ENCODE data around the gene MGAT5.

MGAT5 gene

GRCh38 chr2:134366359-134366758 is 112.5 kb downstream of the MGAT5 start:
- H3K4me3 ChIP-seq (ENCODE audit: low read depth, low read length), result no peak overlapping the region
- DNase-seq (ENCODE audit: low read depth), result no peak
- TF ChIP-seq, protein P1, sequence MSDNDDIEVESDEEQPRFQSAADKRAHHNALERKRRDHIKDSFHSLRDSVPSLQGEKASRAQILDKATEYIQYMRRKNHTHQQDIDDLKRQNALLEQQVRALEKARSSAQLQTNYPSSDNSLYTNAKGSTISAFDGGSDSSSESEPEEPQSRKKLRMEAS (IDR thresholded peaks at IDR 0.05; ENCODE audit: low read depth, low read length), result no peak
- TF ChIP-seq POLR2A (IDR thresholded peaks at IDR 0.05; ENCODE audit: extremely low read depth, insufficient read length) (no peak), MYC (IDR thresholded peaks at IDR 0.05; ENCODE audit: low read depth, low read length) (no peak)
- TF ChIP-seq, protein P2, sequence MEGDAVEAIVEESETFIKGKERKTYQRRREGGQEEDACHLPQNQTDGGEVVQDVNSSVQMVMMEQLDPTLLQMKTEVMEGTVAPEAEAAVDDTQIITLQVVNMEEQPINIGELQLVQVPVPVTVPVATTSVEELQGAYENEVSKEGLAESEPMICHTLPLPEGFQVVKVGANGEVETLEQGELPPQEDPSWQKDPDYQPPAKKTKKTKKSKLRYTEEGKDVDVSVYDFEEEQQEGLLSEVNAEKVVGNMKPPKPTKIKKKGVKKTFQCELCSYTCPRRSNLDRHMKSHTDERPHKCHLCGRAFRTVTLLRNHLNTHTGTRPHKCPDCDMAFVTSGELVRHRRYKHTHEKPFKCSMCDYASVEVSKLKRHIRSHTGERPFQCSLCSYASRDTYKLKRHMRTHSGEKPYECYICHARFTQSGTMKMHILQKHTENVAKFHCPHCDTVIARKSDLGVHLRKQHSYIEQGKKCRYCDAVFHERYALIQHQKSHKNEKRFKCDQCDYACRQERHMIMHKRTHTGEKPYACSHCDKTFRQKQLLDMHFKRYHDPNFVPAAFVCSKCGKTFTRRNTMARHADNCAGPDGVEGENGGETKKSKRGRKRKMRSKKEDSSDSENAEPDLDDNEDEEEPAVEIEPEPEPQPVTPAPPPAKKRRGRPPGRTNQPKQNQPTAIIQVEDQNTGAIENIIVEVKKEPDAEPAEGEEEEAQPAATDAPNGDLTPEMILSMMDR (IDR thresholded peaks at IDR 0.05; ENCODE audit: low read depth, low read length), result no peak

GRCh38 chr2:134367213-134367612 is 113.3 kb downstream of the MGAT5 start:
- TF ChIP-seq MYC (IDR thresholded peaks at IDR 0.05; ENCODE audit: low read depth, low read length), result no peak
- no peak for TF ChIP-seq POLR2A (IDR thresholded peaks at IDR 0.05; ENCODE audit: extremely low read depth, insufficient read length)
- TF ChIP-seq, protein P1 (IDR thresholded peaks at IDR 0.05; ENCODE audit: low read depth, low read length), result no peak
- TF ChIP-seq, protein P2 (IDR thresholded peaks at IDR 0.05; ENCODE audit: low read depth, low read length), result no peak
- DNase-seq (ENCODE audit: low read depth), result no peak
- H3K4me3 ChIP-seq (ENCODE audit: low read depth, low read length), result no peak overlapping the region

GRCh38 chr2:134368009-134368817 is 114.3 kb downstream of the MGAT5 start:
- no peak overlapping the region for H3K4me3 ChIP-seq (ENCODE audit: low read depth, low read length)
- DNase-seq (ENCODE audit: low read depth), result no peak
- no peak for TF ChIP-seq MYC (IDR thresholded peaks at IDR 0.05; ENCODE audit: low read depth, low read length)
- TF ChIP-seq, protein P1 (IDR thresholded peaks at IDR 0.05; ENCODE audit: low read depth, low read length), result no peak
- TF ChIP-seq POLR2A (IDR thresholded peaks at IDR 0.05; ENCODE audit: extremely low read depth, insufficient read length), result no peak
- TF ChIP-seq, protein P2 (IDR thresholded peaks at IDR 0.05; ENCODE audit: low read depth, low read length), result no peak

- no peak overlapping the region for H3K4me3 ChIP-seq (ENCODE audit: low read depth, low read length)
- no peak for DNase-seq (ENCODE audit: low read depth)
- TF ChIP-seq, protein P1 (IDR thresholded peaks at IDR 0.05; ENCODE audit: low read depth, low read length), result no peak
- TF ChIP-seq MYC (IDR thresholded peaks at IDR 0.05; ENCODE audit: low read depth, low read length), result no peak
- no peak for TF ChIP-seq POLR2A (IDR thresholded peaks at IDR 0.05; ENCODE audit: extremely low read depth, insufficient read length)
- TF ChIP-seq, protein P2 (IDR thresholded peaks at IDR 0.05; ENCODE audit: low read depth, low read length), result no peak
These were observed 115.5 kb downstream of the MGAT5 start for GRCh38 chr2:134369220-134369902.

DNA sequence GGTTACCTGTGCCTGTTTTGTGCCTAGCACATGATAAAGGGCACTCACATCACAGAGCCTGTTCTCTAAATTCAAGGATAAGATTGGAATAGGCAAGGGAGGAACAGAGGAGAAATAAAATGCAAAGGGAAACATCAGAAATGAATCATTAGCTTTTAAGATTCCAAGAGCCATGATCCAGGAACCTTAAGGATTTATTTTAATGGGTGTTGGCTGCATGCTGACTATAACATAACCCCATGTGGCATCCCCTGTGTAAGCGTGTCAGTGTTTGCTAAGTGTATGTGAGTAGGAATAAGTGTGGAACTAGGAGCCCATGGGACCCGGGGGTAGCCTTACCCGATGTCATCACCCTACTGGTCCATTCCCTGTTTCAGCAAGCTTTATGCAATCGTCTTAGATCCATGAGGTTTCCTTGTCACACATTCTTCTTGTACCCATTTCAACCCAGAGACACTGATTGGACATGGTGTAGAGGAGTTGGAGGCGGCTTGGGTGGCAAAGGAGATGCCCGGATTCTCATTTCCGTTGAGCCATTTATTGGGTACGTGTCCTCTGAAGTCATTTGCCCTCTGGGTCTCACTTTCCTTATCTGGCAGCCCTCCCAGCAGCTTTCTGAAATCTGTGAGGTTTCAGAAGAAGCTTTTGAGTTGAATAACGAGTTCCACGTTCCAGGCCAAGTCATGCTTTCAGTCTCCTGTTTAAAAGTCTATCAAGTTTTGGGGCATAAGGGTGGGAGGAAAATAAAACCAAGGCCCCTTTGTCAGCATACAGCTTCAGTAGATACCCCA is 117.0 kb downstream of the MGAT5 start:
- no peak overlapping the region for H3K4me3 ChIP-seq (ENCODE audit: low read depth, low read length)
- TF ChIP-seq, protein P2 (IDR thresholded peaks at IDR 0.05; ENCODE audit: low read depth, low read length), result no peak
- TF ChIP-seq MYC (IDR thresholded peaks at IDR 0.05; ENCODE audit: low read depth, low read length) (no peak), POLR2A (IDR thresholded peaks at IDR 0.05; ENCODE audit: extremely low read depth, insufficient read length) (no peak)
- TF ChIP-seq, protein P1 (IDR thresholded peaks at IDR 0.05; ENCODE audit: low read depth, low read length), result no peak
- DNase-seq (ENCODE audit: low read depth), result no peak

Data from NB4 (cell line).